Tibial nerve (tissue), 3 donors: ENCODE measurements around the gene GTF2A1L.

Experiments
- CTCF ChIP-seq, 5 experiments: fragments of 200-600 bp in 3 of 5; fragments of 450-650 bp in 2 of 5; sonication (generic) in 3 of 5; IDR thresholded peaks; one replicate each; pipeline ENCODE4 v1.5.1; 2016 to 2019; ENCODE audit warnings: antibody characterized with exemption in 5 of 5, mild to moderate bottlenecking in 3 of 5, moderate library complexity in 2 of 5
- POLR2A ChIP-seq, 2 donors: fragments of 450-650 bp; IDR thresholded peaks; one replicate each; pipeline ENCODE4 v1.6.1; 2017; ENCODE audit warnings: antibody characterized with exemption in 2 of 2, mild to moderate bottlenecking in 2 of 2, moderate library complexity in 2 of 2

- TF ChIP-seq CTCF (IDR thresholded peaks at IDR 0.05) (no peak), POLR2A (IDR thresholded peaks at IDR 0.05) (no peak)
Observed at GRCh38 chr2:48588745-48589144, 28.9 kb upstream of the GTF2A1L start.
